Liver (tissue), 10 donors: ENCODE measurements around the gene ADIPOR1. TPM values are rescaled to one million over a fixed set of nuclear protein-coding genes. Genes with fewer than 3 reads are reported as not detected.

Experiments used
- DNase-seq: peaks from one replicate; pipeline ENCODE4 v3.0.0-alpha.2; 2017; ENCODE audit warnings: low spot score
- H3K27ac ChIP-seq, 2 donors: one replicate each; pipeline ENCODE4 v1.7.0; 2013; ENCODE audit warnings: inconsistent platforms in 2 of 2, low read length in 2 of 2, control low read depth in 1 of 2, low read depth in 1 of 2, mild to moderate bottlenecking in 1 of 2
- H3K27me3 ChIP-seq, 4 donors: one replicate each; pipeline versions ENCODE4 v1.6.1 to v1.7.0; 2013; ENCODE audit warnings: low read length in 3 of 4, inconsistent platforms in 1 of 4, mild to moderate bottlenecking in 1 of 4, moderate library complexity in 1 of 4; ENCODE audit not compliant: control insufficient read depth in 4 of 4, insufficient read depth in 4 of 4
- H3K36me3 ChIP-seq, 4 donors: one replicate each; pipeline versions ENCODE4 v1.6.1 to v1.7.0; 2013; ENCODE audit warnings: low read length in 3 of 4, mild to moderate bottlenecking in 3 of 4, low read depth in 1 of 4, moderate library complexity in 1 of 4; ENCODE audit not compliant: control insufficient read depth in 4 of 4, insufficient read depth in 3 of 4
- H3K4me1 ChIP-seq, 4 donors: one replicate each; pipeline versions ENCODE4 v1.6.1 to v1.7.0; 2013; ENCODE audit warnings: low read length in 3 of 4, mild to moderate bottlenecking in 3 of 4, moderate library complexity in 1 of 4; ENCODE audit not compliant: control insufficient read depth in 4 of 4, insufficient read depth in 4 of 4
- H3K4me3 ChIP-seq, 3 donors: one replicate each; pipeline versions ENCODE4 v1.6.1 to v1.7.0; 2013; ENCODE audit warnings: low read length in 3 of 3, control low read depth in 1 of 3, low read depth in 1 of 3, mild to moderate bottlenecking in 1 of 3
- H3K9ac ChIP-seq, 2 donors: one replicate each; pipeline ENCODE4 v1.7.0; 2013; ENCODE audit warnings: low read length in 2 of 2, mild to moderate bottlenecking in 2 of 2, moderate library complexity in 2 of 2, control low read depth in 1 of 2, low read depth in 1 of 2
- H3K9me3 ChIP-seq, 4 donors: one replicate each; pipeline versions ENCODE4 v1.6.1 to v1.7.0; 2013; ENCODE audit warnings: low read length in 3 of 4; ENCODE audit not compliant: control insufficient read depth in 4 of 4
- EGR1 ChIP-seq, 2 donors: IDR thresholded peaks; 2 replicates each; pipeline ENCODE4 v1.6.1; 2016 to 2018; ENCODE audit warnings: antibody characterized with exemption in 2 of 2, low read depth in 2 of 2
- FOXA1 ChIP-seq: IDR thresholded peaks from 2 replicates; pipeline ENCODE4 v1.6.1; 2016; ENCODE audit warnings: antibody characterized with exemption
- FOXA2 ChIP-seq: IDR thresholded peaks from 2 replicates; pipeline ENCODE4 v1.6.1; 2016; ENCODE audit warnings: antibody characterized with exemption
- GABPA ChIP-seq, 2 donors: IDR thresholded peaks in 1 of 2; conservative IDR thresholded peaks in 1 of 2; 2 replicates each; pipeline ENCODE4 v1.6.1; 2016; ENCODE audit warnings: antibody characterized with exemption in 2 of 2, mild to moderate bottlenecking in 1 of 2, moderate library complexity in 1 of 2
- HNF4A ChIP-seq, 2 donors: conservative IDR thresholded peaks; 2 replicates each; pipeline ENCODE4 v1.6.1; 2016; ENCODE audit warnings: antibody characterized with exemption in 2 of 2, mild to moderate bottlenecking in 2 of 2
- HNF4G ChIP-seq: IDR thresholded peaks from 2 replicates; pipeline ENCODE4 v1.6.1; 2016; ENCODE audit warnings: antibody characterized with exemption
- NR2F2 ChIP-seq: IDR thresholded peaks from 2 replicates; pipeline ENCODE4 v1.6.1; 2016; ENCODE audit warnings: antibody characterized with exemption
- RXRA ChIP-seq, 2 donors: IDR thresholded peaks; 2 replicates each; pipeline ENCODE4 v1.6.1; 2017 to 2018; ENCODE audit warnings: antibody characterized with exemption in 2 of 2, mild to moderate bottlenecking in 1 of 2
- SP1 ChIP-seq: IDR thresholded peaks from 2 replicates; pipeline ENCODE4 v1.6.1; 2018; ENCODE audit warnings: antibody characterized with exemption, mild to moderate bottlenecking
- TAF1 ChIP-seq: conservative IDR thresholded peaks from 2 replicates; pipeline ENCODE4 v1.6.1; 2016; ENCODE audit warnings: antibody characterized with exemption, mild to moderate bottlenecking
- YY1 ChIP-seq: IDR thresholded peaks from 2 replicates; pipeline ENCODE4 v1.6.1; 2016; ENCODE audit warnings: antibody characterized with exemption, mild to moderate bottlenecking
- WGBS: extraction: QIAGEN DNeasy Blood & Tissue Kit; methylation state at CpG from one replicate; pipeline ENCODE4 v1.1.7; 2013; 5-methylcytosine and 5-hydroxymethylcytosine counted together
- polyA plus RNA-seq, 2 donors: library from polyadenylated mRNA; stranded (reverse) in 1 of 2; unstranded in 1 of 2; fragments of 200-250 nt in 1 of 2; fragments of >200 nt in 1 of 2; fragmentation: Nextera tagmentation in 1 of 2; extraction: Ambion mirVana in 1 of 2; gene quantifications; one replicate each; pipeline versions ENCODE4 v1.2.1 to v1.2.3, GENCODE V29; 2013 to 2015
- small RNA-seq: library from RNA; depleted of rRNA; stranded (forward); fragments of <200 nt; gene quantifications from one replicate; pipeline ENCODE3, GENCODE V24; 2014
- total RNA-seq, 2 donors: library from RNA; depleted of rRNA; stranded (reverse); fragments of >200 nt; gene quantifications; one replicate each; pipeline ENCODE4 v1.2.3, GENCODE V29; 2014
- TF ChIP-seq, protein P1 (sequence below): IDR thresholded peaks from 2 replicates; pipeline ENCODE4 v1.6.1; 2016; ENCODE audit warnings: antibody characterized with exemption, mild to moderate bottlenecking
- TF ChIP-seq, protein P2 (sequence below): IDR thresholded peaks from 2 replicates; pipeline ENCODE4 v1.6.1; 2016; ENCODE audit warnings: antibody characterized with exemption
- TF ChIP-seq, protein P3 (sequence below): IDR thresholded peaks from 2 replicates; pipeline ENCODE4 v1.6.1; 2016; ENCODE audit warnings: antibody characterized with exemption
- TF ChIP-seq, protein P4 (sequence below): fragments of 150-350 bp; IDR thresholded peaks from 2 replicates; pipeline ENCODE4 v1.5.1; 2017; ENCODE audit warnings: improper control_type of control experiment, low read depth, low read length; ENCODE audit not compliant: missing input control
- TF ChIP-seq, protein P5 (sequence below): IDR thresholded peaks from 2 replicates; pipeline ENCODE4 v1.6.1; 2016; ENCODE audit warnings: antibody characterized with exemption
- donor health status: healthy.
- donor health status: healthy.
- donor health status: healthy.
- donor health status: healthy.
- donor health status: healthy.

ADIPOR1 gene
- total and polyA plus RNA-seq, 4 donors: 58.5 to 175 (median 70.4) TPM

DNA sequence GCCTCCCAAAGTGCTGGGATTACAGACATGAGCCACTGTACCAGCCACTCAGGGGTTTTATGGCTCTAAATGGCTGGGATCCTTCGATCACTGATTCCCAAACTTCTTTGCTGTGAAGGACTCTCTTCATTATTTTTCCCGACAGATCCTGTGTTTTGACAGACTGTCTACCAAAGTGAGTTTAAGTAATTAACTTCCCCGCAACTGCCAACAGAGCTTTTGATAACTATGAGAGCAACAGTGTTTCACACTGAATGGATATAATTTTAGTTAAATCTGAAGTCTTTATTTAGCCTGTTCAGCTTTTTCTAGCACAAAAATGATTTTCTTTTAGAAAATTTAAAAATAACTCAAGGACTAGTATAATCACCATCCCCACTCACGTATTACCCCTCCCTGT lies 56.6 kb downstream of the ADIPOR1 start:
- peaks cover 4 to 23% (median 12%) of the 10 kb centered on the region in 4 donors for H3K36me3 ChIP-seq
- no peak for DNase-seq
- H3K27ac ChIP-seq: no peak overlapping the region
- no peaks in the 10 kb centered on the region for H3K27me3 ChIP-seq
- H3K4me3 ChIP-seq: no peak overlapping the region
- H3K9ac ChIP-seq: no peak overlapping the region
- H3K4me1 ChIP-seq: no peaks in the 10 kb centered on the region
- TF ChIP-seq TAF1: no peak
- no peak for TF ChIP-seq EGR1 (IDR thresholded peaks at IDR 0.05; ENCODE audit: low read depth in 2 of 2)
- TF ChIP-seq GABPA (IDR thresholded peaks at IDR 0.05 in 1 of 2, conservative IDR thresholded peaks at IDR 0.05 in 1 of 2): no peak
- TF ChIP-seq, protein P1, sequence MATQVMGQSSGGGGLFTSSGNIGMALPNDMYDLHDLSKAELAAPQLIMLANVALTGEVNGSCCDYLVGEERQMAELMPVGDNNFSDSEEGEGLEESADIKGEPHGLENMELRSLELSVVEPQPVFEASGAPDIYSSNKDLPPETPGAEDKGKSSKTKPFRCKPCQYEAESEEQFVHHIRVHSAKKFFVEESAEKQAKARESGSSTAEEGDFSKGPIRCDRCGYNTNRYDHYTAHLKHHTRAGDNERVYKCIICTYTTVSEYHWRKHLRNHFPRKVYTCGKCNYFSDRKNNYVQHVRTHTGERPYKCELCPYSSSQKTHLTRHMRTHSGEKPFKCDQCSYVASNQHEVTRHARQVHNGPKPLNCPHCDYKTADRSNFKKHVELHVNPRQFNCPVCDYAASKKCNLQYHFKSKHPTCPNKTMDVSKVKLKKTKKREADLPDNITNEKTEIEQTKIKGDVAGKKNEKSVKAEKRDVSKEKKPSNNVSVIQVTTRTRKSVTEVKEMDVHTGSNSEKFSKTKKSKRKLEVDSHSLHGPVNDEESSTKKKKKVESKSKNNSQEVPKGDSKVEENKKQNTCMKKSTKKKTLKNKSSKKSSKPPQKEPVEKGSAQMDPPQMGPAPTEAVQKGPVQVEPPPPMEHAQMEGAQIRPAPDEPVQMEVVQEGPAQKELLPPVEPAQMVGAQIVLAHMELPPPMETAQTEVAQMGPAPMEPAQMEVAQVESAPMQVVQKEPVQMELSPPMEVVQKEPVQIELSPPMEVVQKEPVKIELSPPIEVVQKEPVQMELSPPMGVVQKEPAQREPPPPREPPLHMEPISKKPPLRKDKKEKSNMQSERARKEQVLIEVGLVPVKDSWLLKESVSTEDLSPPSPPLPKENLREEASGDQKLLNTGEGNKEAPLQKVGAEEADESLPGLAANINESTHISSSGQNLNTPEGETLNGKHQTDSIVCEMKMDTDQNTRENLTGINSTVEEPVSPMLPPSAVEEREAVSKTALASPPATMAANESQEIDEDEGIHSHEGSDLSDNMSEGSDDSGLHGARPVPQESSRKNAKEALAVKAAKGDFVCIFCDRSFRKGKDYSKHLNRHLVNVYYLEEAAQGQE: no peak
- no peak for TF ChIP-seq SP1
- no peak for TF ChIP-seq HNF4G
- TF ChIP-seq RXRA (IDR thresholded peaks at IDR 0.05): no peak
- TF ChIP-seq, protein P2, sequence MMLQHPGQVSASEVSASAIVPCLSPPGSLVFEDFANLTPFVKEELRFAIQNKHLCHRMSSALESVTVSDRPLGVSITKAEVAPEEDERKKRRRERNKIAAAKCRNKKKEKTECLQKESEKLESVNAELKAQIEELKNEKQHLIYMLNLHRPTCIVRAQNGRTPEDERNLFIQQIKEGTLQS: no peak
- TF ChIP-seq HNF4A (conservative IDR thresholded peaks at IDR 0.05): no peak
- 94% methylated on average over 4 of the region's 4 CpGs for WGBS
- no peaks in the 10 kb centered on the region for H3K9me3 ChIP-seq

DNA sequence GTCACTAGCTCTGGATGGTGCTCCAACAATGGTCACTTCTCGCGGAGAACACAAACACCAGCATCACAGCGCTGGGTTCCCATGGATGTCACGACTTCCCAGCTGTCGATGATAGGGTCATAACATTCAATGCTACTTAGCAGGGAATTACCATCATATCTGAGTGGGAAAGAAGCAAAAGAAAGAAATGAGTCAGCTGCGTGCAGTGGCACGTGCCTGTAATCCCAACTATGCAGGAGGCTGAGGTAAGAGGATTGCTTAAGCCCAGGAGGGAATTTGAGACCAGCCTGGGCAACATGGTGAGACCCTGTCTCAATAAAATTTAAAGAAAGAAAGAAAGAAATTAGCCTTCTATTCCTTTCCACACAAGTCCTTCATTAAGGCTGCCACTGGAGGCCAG lies 65.6 kb downstream of the ADIPOR1 start:
- Histone ChIP-seq H3K27me3 (no peaks in the 10 kb centered on the region), H3K9ac (no peak overlapping the region), H3K27ac (no peak overlapping the region), H3K4me3 (no peak overlapping the region), H3K4me1 (peaks cover 4 to 13% (median 5%) of the 10 kb centered on the region in 4 donors), H3K36me3 (peaks cover 13 to 48% (median 39%) of the 10 kb centered on the region in 4 donors), H3K9me3 (no peaks in the 10 kb centered on the region)
- 97% methylated on average over 7 of the region's 7 CpGs for WGBS
- no peak for DNase-seq
- TF ChIP-seq, protein P3, sequence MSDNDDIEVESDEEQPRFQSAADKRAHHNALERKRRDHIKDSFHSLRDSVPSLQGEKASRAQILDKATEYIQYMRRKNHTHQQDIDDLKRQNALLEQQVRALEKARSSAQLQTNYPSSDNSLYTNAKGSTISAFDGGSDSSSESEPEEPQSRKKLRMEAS: no peak
- TF ChIP-seq RXRA (IDR thresholded peaks at IDR 0.05) (no peak), YY1 (no peak), FOXA2 (no peak), FOXA1 (no peak), HNF4G (no peak), NR2F2 (no peak), SP1 (no peak), GABPA (IDR thresholded peaks at IDR 0.05 in 1 of 2, conservative IDR thresholded peaks at IDR 0.05 in 1 of 2) (no peak)
- TF ChIP-seq, protein P4, sequence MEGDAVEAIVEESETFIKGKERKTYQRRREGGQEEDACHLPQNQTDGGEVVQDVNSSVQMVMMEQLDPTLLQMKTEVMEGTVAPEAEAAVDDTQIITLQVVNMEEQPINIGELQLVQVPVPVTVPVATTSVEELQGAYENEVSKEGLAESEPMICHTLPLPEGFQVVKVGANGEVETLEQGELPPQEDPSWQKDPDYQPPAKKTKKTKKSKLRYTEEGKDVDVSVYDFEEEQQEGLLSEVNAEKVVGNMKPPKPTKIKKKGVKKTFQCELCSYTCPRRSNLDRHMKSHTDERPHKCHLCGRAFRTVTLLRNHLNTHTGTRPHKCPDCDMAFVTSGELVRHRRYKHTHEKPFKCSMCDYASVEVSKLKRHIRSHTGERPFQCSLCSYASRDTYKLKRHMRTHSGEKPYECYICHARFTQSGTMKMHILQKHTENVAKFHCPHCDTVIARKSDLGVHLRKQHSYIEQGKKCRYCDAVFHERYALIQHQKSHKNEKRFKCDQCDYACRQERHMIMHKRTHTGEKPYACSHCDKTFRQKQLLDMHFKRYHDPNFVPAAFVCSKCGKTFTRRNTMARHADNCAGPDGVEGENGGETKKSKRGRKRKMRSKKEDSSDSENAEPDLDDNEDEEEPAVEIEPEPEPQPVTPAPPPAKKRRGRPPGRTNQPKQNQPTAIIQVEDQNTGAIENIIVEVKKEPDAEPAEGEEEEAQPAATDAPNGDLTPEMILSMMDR: no peak
- TF ChIP-seq, protein P5, sequence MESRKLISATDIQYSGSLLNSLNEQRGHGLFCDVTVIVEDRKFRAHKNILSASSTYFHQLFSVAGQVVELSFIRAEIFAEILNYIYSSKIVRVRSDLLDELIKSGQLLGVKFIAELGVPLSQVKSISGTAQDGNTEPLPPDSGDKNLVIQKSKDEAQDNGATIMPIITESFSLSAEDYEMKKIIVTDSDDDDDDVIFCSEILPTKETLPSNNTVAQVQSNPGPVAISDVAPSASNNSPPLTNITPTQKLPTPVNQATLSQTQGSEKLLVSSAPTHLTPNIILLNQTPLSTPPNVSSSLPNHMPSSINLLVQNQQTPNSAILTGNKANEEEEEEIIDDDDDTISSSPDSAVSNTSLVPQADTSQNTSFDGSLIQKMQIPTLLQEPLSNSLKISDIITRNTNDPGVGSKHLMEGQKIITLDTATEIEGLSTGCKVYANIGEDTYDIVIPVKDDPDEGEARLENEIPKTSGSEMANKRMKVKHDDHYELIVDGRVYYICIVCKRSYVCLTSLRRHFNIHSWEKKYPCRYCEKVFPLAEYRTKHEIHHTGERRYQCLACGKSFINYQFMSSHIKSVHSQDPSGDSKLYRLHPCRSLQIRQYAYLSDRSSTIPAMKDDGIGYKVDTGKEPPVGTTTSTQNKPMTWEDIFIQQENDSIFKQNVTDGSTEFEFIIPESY: no peak

Small RNA genes within 50 kb of the gene (small RNA-seq; reads per million reads assigned to genes)
- gene RF00019: not detected

Other genes starting within 250 kb of the ADIPOR1 start
- gene SYT2, start 247.9 kb downstream of the ADIPOR1 start, total RNA-seq: not detected
- gene SYT2, start 247.9 kb downstream of the ADIPOR1 start, polyA plus RNA-seq: under 1 TPM; under 0.01 to 0.07 TPM
- 10 to 100 TPM; 19.6 to 33.7 TPM for gene KDM5B, start 149.9 kb downstream of the ADIPOR1 start, total RNA-seq
- gene KDM5B, start 149.9 kb downstream of the ADIPOR1 start, polyA plus RNA-seq: 10 to 100 TPM in 1 of 2 donors, 1 to 10 TPM in 1; 3.4 to 10.0 TPM
- not detected for gene PCAT6, start 147.4 kb downstream of the ADIPOR1 start, total RNA-seq
- 1 to 10 TPM in 1 of 2 donors, under 1 TPM in 1; 0.23 to 1.2 TPM for gene PCAT6, start 147.4 kb downstream of the ADIPOR1 start, polyA plus RNA-seq
- 1 to 10 TPM; 3.9 to 4.7 TPM for gene RABIF, start 69.2 kb downstream of the ADIPOR1 start, total RNA-seq
- gene RABIF, start 69.2 kb downstream of the ADIPOR1 start, polyA plus RNA-seq: 1 to 10 TPM; 3.6 to 7.5 TPM
- gene KLHL12, start 31.1 kb downstream of the ADIPOR1 start, total RNA-seq: 10 to 100 TPM; 13.1 to 17.5 TPM
- gene KLHL12, start 31.1 kb downstream of the ADIPOR1 start, polyA plus RNA-seq: 1 to 10 TPM; 7.2 to 7.8 TPM
- gene CYB5R1, start 8.9 kb upstream of the ADIPOR1 start, total RNA-seq: 10 to 100 TPM; 32.6 to 36.5 TPM
- 10 to 100 TPM; 29.4 to 33.7 TPM for gene CYB5R1, start 8.9 kb upstream of the ADIPOR1 start, polyA plus RNA-seq
- 10 to 100 TPM; 46.6 to 48.9 TPM for gene TMEM183A, start 49.1 kb upstream of the ADIPOR1 start, total RNA-seq
- 10 to 100 TPM; 21.0 to 24.3 TPM for gene TMEM183A, start 49.1 kb upstream of the ADIPOR1 start, polyA plus RNA-seq
- under 1 TPM; 0.08 to 0.33 TPM for gene PPFIA4, start 68.2 kb upstream of the ADIPOR1 start, total RNA-seq
- under 1 TPM; 0.07 to 0.22 TPM for gene PPFIA4, start 68.2 kb upstream of the ADIPOR1 start, polyA plus RNA-seq
- not detected for gene MYOG, start 127.7 kb upstream of the ADIPOR1 start, total RNA-seq
- gene MYOG, start 127.7 kb upstream of the ADIPOR1 start, polyA plus RNA-seq: not detected
- 1 to 10 TPM in 1 of 2 donors, under 1 TPM in 1; 0.33 to 1.1 TPM for gene ADORA1, start 169.4 kb upstream of the ADIPOR1 start, total RNA-seq
- under 1 TPM; 0.37 to 0.38 TPM for gene ADORA1, start 169.4 kb upstream of the ADIPOR1 start, polyA plus RNA-seq
- gene MYBPH, start 217.5 kb upstream of the ADIPOR1 start, total RNA-seq: under 1 TPM in 1 of 2 donors, not detected in 1; 0.09 TPM
- gene MYBPH, start 217.5 kb upstream of the ADIPOR1 start, polyA plus RNA-seq: not detected
- gene CHI3L1, start 228.4 kb upstream of the ADIPOR1 start, total RNA-seq: 10 to 100 TPM in 1 of 2 donors, 1 to 10 TPM in 1; 5.0 to 26.7 TPM
- 10 to 100 TPM in 1 of 2 donors, 1 to 10 TPM in 1; 5.2 to 34.7 TPM for gene CHI3L1, start 228.4 kb upstream of the ADIPOR1 start, polyA plus RNA-seq